ENCODE measurements around the gene CTSZ.
"Not testable (repeated sequence)": the region's sequence is repeated elsewhere in the genome, so short reads cannot be mapped to it uniquely, and the experiment has no call there.

The CTSZ gene

DNA sequence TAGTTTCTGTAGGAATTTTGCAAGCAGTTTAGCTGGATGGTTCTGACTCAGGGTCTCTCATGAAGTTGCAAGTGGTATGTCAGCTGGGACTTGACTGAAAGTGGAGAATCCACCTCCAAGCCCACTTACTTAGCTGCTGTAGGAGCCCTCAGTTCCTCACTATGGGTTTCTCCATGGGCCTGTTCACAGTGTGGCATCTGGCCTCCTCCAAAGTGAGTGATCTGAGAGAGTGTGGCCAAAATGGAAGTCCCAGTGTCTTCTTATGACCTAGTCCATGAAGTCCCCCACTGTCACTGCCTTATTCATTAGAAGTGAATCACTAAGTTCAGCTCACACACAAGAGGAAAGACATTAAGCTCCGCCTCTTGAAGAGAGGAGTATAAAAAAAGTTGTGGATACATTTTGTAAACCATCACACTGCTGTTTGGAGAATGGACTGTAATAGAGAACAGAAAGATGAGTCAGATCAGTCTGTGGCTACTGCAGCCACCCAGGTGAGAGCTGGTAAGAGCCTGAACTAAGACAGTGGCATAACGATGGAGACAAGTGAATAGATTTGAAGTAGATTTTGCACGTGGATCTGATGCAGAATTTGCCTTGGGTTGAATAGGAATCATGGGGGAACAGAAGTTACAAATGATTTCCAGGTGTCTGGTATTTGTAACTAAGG lies 30.9 kb downstream of the CTSZ start:
- no peak for DNase-seq

GRCh38 chr20:58975353-58975752 lies 31.7 kb downstream of the CTSZ start:
- DNase-seq: no peak

DNA sequence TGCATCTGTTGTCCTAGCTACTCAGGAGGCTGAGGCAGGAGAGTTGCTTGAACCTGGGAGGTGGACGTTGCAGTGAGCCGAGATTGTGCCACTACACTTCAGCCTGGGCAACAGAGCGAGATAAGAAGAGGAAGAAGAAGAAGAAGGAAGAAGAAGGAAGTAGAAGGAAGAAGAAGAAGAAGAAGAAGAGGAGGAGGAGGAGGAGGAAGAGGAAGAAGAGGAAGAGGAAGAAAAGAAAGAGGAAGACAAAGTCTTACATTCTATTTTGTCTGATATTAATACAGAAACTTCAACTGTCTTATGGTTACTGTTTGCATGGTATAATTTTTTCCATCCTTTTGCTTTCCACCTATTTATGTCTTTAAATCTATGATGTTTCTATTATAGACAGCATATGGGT lies 33.2 kb downstream of the CTSZ start:
- DNase-seq: no peak

GRCh38 chr20:58973179-58973578 lies 33.9 kb downstream of the CTSZ start:
- no peak for DNase-seq

DNA sequence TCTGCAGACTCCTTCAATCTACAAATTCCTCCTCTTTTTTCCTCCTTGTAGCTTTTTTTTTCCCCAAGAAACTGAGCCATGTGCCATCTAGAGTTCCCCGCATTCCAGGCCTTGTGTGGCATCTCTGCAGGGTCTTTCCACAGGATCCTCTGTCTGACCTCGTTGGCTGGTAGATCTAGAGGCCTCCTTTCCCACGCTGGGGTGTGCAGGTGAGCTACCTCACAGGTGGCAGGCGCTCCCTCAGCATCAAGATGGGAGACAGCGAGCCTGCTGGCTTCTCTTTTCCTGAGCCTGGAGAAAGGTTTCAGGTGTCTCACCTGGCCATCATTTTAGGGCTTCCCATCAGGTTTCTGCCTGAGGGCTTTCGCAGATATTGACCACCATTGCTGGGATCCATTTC lies 35.6 kb downstream of the CTSZ start:
- no peak for DNase-seq

- DNase-seq: no peak
Measured at GRCh38 chr20:58970146-58970545, 36.9 kb downstream of the CTSZ start.

GRCh38 chr20:58969439-58969838 lies 37.6 kb downstream of the CTSZ start:
- DNase-seq: no peak

- DNase-seq: no peak
Measured at GRCh38 chr20:58967652-58968429, 39.2 kb downstream of the CTSZ start.

- DNase-seq: no peak
Measured at GRCh38 chr20:58965270-58966064, 41.6 kb downstream of the CTSZ start.

- DNase-seq: not testable (repeated sequence)
Measured at GRCh38 chr20:58963922-58964321, 43.1 kb downstream of the CTSZ start.

DNA sequence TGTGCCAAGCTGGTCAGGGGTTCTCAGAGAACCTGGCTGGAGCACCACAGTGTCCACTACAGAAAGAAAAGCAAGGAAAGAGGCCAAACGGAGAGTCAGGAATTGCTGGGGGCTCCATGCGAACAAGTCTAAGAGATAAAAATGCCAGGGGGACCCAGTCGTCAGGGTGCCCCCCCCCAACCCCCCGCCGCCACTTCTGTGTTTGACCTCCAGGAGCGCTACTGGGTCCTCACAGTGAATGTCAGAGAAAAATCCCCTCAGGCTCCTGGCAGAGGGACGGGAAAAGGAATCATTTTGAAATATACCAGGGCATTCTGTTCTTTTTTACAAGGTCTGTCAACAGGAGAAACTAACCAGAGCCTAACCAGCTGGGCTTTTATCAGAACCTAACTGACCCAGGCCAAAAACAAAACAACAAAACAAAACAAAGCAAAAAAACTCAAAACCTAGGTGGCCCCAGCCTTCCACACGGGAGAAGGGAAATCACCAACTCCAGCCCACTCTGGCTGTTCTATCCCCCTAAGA lies 43.9 kb downstream of the CTSZ start:
- DNase-seq: no peak

DNA sequence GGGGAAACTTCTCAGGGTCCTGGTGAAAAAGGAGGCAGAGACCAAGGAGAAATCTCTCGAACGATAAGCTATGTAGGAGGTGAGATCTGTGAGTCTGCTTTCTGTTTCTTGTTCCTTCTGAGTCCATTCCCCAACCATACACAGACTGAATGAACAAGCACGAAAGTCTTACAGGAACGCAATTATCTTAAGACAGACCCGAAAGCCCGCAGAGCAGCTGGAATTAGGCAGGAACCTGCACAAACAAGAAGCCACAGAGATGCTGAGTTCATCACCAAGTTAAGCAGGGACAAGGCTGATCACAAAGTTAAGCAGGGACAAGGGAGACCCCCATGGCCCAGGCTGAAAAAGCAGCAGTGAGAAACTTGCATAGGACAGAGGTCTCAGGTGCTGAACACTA lies 47.4 kb downstream of the CTSZ start:
- no peak for DNase-seq

DNA sequence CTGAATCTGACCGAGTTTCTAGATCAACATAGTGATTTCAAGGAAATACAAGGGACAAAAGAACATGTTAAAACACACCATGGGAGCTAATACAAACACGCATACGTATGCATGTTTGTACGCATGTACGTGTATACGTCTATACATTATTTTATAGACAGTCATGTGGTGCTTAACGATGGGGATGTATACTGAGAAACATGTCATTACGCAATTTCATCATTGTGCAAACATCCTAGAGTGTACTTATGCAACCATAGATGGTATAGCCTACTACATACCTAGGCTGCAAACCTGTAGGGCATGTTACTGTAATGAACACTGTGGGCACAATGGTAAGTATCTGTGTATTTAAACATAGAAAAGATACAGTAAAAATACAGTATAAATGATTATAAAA lies 51.0 kb downstream of the CTSZ start:
- no peak for DNase-seq

GRCh38 chr20:58953050-58953449 lies 54.0 kb downstream of the CTSZ start:
- no peak for DNase-seq

DNA sequence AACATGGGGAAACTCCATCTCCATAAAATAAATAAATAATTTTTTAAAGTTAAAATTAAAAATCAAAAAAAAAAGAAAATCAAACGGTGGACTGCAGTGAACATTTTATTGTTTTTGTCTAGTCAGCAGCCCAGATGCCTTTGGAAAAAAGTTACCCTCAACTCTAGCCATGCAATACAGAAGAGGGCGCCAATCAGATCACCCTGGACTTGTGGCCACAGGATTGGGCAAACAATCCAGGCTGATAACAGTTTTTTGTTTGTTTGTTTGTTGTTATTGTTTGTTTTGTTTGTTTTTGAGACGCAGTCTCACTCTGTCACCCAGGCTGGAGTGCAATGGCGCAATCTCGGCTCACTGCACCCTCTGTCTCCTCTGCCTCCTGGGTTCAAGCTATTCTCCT lies 56.5 kb downstream of the CTSZ start:
- DNase-seq: no peak

GRCh38 chr20:58947797-58948388 lies 59.2 kb downstream of the CTSZ start:
- not testable (repeated sequence) for DNase-seq

- no peak for DNase-seq
Measured at GRCh38 chr20:58945965-58946631, 61.0 kb downstream of the CTSZ start.
